GM19467 (cell line): ENCODE data around the gene RAVER2.
"Not testable (repeated sequence)": the region's sequence is repeated elsewhere in the genome, so short reads cannot be mapped to it uniquely, and the experiment has no call there.

ENCODE experiments used
- ATAC-seq: cut with Tn5 transposase; IDR thresholded peaks from one replicate; pipeline ENCODE4 v1.9.1; 2021; ENCODE audit warnings: mild to moderate bottlenecking, moderate library complexity; ENCODE audit not compliant: unreplicated experiment

The RAVER2 gene, protein sequence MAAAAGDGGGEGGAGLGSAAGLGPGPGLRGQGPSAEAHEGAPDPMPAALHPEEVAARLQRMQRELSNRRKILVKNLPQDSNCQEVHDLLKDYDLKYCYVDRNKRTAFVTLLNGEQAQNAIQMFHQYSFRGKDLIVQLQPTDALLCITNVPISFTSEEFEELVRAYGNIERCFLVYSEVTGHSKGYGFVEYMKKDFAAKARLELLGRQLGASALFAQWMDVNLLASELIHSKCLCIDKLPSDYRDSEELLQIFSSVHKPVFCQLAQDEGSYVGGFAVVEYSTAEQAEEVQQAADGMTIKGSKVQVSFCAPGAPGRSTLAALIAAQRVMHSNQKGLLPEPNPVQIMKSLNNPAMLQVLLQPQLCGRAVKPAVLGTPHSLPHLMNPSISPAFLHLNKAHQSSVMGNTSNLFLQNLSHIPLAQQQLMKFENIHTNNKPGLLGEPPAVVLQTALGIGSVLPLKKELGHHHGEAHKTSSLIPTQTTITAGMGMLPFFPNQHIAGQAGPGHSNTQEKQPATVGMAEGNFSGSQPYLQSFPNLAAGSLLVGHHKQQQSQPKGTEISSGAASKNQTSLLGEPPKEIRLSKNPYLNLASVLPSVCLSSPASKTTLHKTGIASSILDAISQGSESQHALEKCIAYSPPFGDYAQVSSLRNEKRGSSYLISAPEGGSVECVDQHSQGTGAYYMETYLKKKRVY

DNA sequence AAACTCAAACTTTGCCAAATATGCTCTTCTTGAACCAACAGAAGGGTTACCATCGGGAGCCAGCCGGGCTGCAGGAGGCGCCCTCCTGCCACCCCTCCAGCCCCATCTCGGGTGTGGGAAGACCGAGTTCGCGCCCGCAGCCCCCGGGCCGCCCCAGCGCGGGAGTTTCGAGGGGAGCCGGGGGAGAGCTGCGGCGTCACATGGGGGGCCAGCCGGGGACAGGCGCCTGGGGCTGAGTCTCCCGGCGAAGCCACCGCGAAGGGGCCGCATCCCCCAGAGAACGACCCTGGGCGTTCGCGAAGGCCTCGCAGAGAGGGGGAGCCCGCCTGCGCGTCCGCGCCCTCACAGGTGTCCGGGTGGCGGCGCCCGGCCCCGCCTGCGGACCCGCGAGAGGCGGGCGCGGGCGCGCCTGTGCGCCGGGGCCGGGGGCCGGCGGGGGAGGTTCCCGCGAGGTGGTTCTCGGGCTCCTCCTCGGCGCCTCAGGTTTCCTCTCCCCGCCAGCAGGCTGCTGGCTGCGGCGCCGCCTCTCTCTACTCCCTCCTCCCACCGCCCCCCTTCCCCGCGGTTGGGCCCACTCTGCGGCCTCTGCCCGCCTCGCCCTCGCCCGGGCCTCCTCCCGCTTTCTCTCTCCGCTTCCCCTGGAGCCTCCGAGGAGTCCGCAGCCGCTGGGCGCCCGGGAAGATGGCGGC, at the start of gene RAVER2:
RAVER2 (plus strand) TSS at position 584 of the 689 bp plus-strand sequence; CDS start at position 682, 98 bp downstream.
- no peak for ATAC-seq

DNA sequence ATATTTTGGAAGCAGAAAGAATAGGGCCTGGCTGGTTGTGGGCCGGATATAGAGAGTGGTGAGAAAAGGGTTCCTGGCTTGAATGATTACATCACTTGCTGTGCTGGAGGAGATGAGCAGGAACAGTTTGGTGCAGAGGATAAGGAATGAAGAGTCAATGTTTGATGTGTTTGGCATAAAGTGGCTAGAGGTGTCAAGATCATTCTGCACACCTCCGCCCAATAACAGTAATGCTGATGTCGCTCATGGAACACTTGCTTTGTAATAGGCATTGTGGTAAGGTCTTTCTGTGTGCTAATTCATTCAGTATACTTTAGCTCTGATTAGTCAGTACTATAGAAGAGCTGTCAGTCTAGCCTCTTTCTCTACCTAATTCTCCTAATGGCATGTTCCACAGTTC, 48.0 kb upstream of the RAVER2 start:
- ATAC-seq, result no peak

- no peak for ATAC-seq
Observed at GRCh38 chr1:64699327-64699726, 45.5 kb upstream of the RAVER2 start.

DNA sequence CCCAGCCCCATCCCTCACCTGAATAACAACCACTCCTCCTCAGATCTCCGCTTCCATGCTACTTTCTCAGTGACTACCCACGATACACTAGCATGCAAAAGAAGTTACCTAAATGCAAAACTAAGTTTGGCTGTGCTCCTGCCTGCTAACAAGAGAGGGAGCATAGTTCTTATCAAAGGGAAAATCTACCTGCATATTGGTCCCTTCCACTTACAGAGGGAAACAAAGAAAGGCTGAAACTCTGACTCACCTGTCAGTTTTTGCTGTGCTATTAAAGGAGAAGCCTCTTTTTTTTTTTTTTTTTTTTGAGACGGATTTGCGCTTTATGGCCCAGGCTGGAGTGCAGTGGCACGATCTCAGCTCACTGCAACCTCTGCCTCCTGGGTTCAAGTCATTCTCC, 43.8 kb upstream of the RAVER2 start:
- ATAC-seq, result no peak

- ATAC-seq, result no peak
Observed at GRCh38 chr1:64701886-64702285, 43.0 kb upstream of the RAVER2 start.

GRCh38 chr1:64702670-64703069, 42.2 kb upstream of the RAVER2 start:
- not testable (repeated sequence) for ATAC-seq

DNA sequence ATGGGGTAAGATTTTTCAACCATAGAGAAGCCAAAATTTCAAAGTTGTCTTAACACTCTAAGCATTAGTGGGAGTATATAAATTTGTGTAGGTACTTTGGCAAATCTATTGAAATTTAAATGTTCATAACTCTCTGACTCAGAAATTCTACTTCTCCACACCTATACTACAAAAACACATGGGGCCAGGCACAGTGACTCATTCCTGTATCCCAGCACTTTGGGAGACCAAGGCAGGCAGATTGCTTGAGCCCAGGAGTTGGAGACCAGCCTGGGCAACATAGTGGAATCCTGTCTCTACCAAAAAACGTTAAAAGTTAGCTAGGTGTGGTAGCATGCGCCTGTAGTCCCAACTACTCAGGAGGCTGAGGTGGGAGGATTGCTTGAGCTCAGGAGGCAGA, 41.3 kb upstream of the RAVER2 start:
- no peak for ATAC-seq

DNA sequence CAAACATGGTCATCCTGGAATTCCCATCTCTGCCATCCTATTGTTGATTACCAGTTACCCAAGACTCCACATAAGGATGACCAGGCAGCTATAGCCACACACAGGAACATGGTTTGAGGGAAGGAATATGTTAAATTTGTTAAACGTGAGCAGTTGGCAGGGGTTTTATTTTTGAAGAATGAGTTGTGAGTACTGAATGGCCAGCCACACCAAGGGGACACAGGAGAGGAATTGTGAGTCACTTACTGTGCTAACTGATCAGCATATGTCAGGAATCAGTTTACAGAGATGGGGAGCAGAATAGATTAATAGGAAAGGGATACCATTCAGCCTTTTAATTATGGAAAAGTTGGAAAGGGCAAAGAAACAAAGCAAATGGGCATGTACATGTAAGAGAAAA, 39.3 kb upstream of the RAVER2 start:
- no peak for ATAC-seq

- no peak for ATAC-seq
Observed at GRCh38 chr1:64711266-64711665, 33.6 kb upstream of the RAVER2 start.

GRCh38 chr1:64712049-64712448, 32.8 kb upstream of the RAVER2 start:
- ATAC-seq, result no peak

DNA sequence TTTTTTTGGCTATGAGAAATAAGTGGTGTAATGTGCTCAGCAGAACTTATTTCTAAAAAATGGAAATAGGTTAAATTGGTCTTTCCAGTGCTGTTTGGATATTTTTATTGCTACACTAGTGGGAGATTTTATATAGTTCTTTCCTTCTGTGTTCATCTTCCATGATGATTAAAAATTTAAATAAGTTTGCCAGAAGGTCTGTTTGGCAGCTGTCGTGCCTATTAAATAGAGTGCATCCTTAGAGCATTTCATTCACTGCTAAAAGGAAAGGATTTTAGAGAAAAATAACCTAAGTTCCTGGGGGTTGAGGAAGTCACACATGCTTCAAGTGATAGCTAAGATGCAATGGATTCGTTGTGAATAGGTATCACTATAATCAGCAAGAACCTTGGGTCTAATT, 29.7 kb upstream of the RAVER2 start:
- no peak for ATAC-seq

GRCh38 chr1:64721135-64721534, 23.7 kb upstream of the RAVER2 start:
- no peak for ATAC-seq

GRCh38 chr1:64721576-64722145, 23.2 kb upstream of the RAVER2 start:
- no peak for ATAC-seq

GRCh38 chr1:64727861-64728260, 17.0 kb upstream of the RAVER2 start:
- ATAC-seq, result no peak

- no peak for ATAC-seq
Observed at GRCh38 chr1:64733581-64734286, 11.1 kb upstream of the RAVER2 start.

DNA sequence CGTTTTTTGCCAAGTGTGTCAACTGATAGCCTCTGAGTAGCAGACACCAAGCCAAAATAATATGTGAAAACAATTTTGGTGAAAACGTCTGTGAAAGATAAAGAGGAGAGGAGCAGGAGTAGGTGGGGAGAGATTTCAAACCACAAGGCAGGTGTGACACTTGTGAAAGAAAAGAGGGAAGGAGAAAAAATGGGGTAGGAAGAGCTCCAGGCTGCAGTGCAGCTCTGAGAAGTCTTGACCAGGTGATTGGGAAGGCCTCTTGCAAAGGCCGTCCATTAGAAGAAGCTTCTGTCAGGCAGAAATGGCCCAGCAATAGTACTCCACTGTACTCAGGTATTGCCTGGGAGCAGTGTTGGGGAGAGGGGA, 10.6 kb upstream of the RAVER2 start:
- ATAC-seq, result no peak

GRCh38 chr1:64740687-64741086, 4.2 kb upstream of the RAVER2 start:
- ATAC-seq, result not testable (repeated sequence)

GRCh38 chr1:64743954-64744491, 852 bp upstream of the RAVER2 start:
- ATAC-seq, result no peak

DNA sequence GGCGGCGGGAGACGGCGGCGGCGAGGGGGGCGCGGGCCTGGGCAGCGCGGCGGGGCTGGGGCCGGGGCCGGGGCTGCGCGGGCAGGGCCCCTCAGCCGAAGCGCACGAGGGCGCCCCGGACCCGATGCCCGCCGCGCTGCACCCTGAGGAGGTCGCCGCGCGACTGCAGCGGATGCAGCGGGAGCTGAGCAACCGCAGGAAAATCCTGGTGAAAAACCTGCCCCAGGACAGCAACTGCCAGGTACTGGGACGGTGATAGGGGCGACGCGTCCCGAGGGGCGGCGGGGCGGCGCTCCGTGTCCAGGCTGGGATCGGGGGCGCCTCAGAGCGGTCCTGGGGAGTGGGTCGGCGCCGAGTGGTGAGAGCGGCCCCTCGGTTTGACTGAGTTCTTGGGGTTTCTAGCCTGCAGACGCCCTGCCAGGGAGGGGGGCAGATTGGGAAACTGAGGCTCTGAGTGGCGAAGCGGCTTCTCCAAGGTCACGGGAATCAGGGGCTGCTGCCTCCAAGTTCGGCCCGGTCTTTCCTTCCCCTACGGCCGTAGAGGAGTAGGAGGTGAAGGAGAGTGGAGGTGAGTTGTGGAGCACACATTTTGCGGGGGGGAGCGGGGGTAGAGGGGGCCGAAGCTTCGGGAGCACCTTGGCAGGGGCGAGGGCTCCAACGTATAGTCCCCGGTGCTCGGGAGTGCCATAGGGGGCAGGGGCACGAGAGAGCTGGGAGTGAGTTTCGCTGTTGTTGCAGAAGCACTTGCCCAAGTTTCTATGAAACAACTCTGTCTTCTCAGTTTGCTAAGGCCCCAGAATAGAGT, 508 bp downstream of the RAVER2 start:
- ATAC-seq, result no peak
